C4-2B (cell line): Measurements from ENCODE around the gene TMEM163.

ENCODE experiments used
- CTCF ChIP-seq: fragments of 450-650 bp; conservative IDR thresholded peaks from 2 replicates; pipeline ENCODE4 v1.5.1; 2017; ENCODE audit warnings: mild to moderate bottlenecking
- ZFX ChIP-seq: fragments of 450-650 bp; IDR thresholded peaks from 2 replicates; pipeline ENCODE4 v1.6.1; 2017

DNA sequence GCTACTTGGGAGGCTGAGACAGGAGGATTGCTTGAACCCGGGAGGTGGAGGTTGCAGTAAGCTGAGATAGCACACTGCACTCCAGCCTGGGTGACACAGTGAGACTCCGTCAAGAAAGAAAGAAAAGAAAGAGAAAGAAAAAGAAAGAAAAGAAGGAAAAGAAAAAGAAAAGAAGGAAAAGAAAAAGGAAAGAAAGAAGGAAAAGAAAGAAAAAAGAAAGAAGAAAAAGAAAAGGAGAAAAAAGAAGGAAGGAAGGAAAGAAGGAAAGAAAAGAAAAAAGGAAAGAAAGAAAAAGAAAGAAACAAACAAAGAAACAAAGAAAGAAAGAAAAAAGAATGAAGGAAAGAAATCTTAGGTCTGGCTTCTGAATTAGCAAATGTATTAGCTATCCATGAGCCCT is 150.4 kb downstream of the TMEM163 start:
- TF ChIP-seq CTCF (no peak), ZFX (no peak)
